Loucy (cell line): Measurements from ENCODE around the gene MRE11.

Experiments used
- H2AFZ ChIP-seq: fragments of 200-600 bp; sonication (generic); 2 replicates; pipeline ENCODE4 v1.6.0; 2016; ENCODE audit warnings: antibody characterized with exemption, mild to moderate bottlenecking, low read length, moderate library complexity
- H3F3A ChIP-seq: fragments of 200-600 bp; 2 replicates; pipeline ENCODE4 v1.6.0; 2016; ENCODE audit warnings: antibody characterized with exemption, low read depth, mild to moderate bottlenecking
- H3K27me3 ChIP-seq: fragments of 200-600 bp; sonication (generic); 2 replicates; pipeline ENCODE4 v1.6.1; 2014; ENCODE audit warnings: low read length, mild to moderate bottlenecking; ENCODE audit not compliant: insufficient read depth, poor library complexity, severe bottlenecking
- H3K36me3 ChIP-seq: fragments of 200-600 bp; sonication (generic); 2 replicates; pipeline ENCODE4 v1.6.1; 2016; ENCODE audit warnings: low read length; ENCODE audit not compliant: insufficient read depth
- H3K4me1 ChIP-seq: fragments of 200-600 bp; sonication (generic); 2 replicates; pipeline ENCODE4 v1.5.1; 2014; ENCODE audit warnings: low read length, mild to moderate bottlenecking; ENCODE audit not compliant: insufficient read depth, poor library complexity, severe bottlenecking
- H3K4me2 ChIP-seq: fragments of 200-600 bp; sonication (generic); 2 replicates; pipeline ENCODE4 v1.6.0; 2014; ENCODE audit warnings: antibody characterized with exemption, low read length, low read depth, mild to moderate bottlenecking; ENCODE audit not compliant: poor library complexity, severe bottlenecking
- H3K4me3 ChIP-seq: fragments of 200-600 bp; sonication (generic); 2 replicates; pipeline ENCODE4 v1.5.1; 2014; ENCODE audit warnings: low read length, mild to moderate bottlenecking, mixed read lengths; ENCODE audit not compliant: poor library complexity, severe bottlenecking
- H3K79me2 ChIP-seq: fragments of 200-600 bp; sonication (generic); 2 replicates; pipeline ENCODE4 v1.6.1; 2014; ENCODE audit warnings: low read length; ENCODE audit not compliant: insufficient read depth
- H3K9ac ChIP-seq: fragments of 200-600 bp; sonication (generic); 2 replicates; pipeline ENCODE4 v1.6.0; 2014; ENCODE audit warnings: mild to moderate bottlenecking, low read depth, low read length, moderate library complexity; ENCODE audit not compliant: poor library complexity, severe bottlenecking
- H3K9me2 ChIP-seq: fragments of 200-600 bp; sonication (generic); replicated peaks from 2 replicates; pipeline ENCODE4 v1.6.1; 2016; ENCODE audit warnings: low read depth, low read length, mixed read lengths
- H3K9me3 ChIP-seq: fragments of 200-600 bp; sonication (generic); 2 replicates; pipeline ENCODE4 v1.6.1; 2014; ENCODE audit warnings: mild to moderate bottlenecking, antibody characterized with exemption, low read length, low read depth; ENCODE audit not compliant: insufficient read depth
- H4K20me1 ChIP-seq: fragments of 200-600 bp; sonication (generic); 2 replicates; pipeline ENCODE4 v1.6.0; 2014; ENCODE audit warnings: antibody characterized with exemption, low read length, mild to moderate bottlenecking; ENCODE audit not compliant: insufficient read depth, poor library complexity, severe bottlenecking
- EZH2phosphoT487 ChIP-seq: fragments of 200-600 bp; IDR thresholded peaks from 2 replicates; pipeline ENCODE4 v1.6.1; 2018; ENCODE audit warnings: antibody characterized with exemption, mild to moderate bottlenecking, moderate library complexity, borderline replicate concordance
- TF ChIP-seq, protein P1 (sequence below): fragments of 200-600 bp; sonication (generic); conservative IDR thresholded peaks from 2 replicates; pipeline ENCODE4 v1.5.1; 2014; ENCODE audit warnings: mild to moderate bottlenecking, antibody characterized with exemption, low read length

The MRE11 gene

DNA sequence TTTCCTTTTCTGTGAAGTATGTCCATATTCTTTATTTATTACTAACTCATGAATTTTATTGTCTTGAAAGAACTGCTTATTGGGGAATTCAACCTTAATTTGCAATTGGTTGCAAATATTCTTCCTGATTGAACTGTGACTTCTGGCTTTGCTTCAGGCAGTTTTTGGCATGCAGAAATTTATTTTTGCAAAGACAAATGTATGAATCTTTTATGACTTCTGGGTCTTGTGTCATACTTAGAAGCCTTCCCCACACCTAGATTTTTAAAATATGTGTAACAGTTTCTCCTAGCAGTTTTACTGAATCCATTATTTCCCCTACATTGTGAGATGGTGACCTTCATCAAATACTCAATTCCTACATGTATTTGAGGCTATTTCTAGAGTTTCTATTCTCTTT, 12.3 kb downstream of the MRE11 start:
- TF ChIP-seq, protein P1, sequence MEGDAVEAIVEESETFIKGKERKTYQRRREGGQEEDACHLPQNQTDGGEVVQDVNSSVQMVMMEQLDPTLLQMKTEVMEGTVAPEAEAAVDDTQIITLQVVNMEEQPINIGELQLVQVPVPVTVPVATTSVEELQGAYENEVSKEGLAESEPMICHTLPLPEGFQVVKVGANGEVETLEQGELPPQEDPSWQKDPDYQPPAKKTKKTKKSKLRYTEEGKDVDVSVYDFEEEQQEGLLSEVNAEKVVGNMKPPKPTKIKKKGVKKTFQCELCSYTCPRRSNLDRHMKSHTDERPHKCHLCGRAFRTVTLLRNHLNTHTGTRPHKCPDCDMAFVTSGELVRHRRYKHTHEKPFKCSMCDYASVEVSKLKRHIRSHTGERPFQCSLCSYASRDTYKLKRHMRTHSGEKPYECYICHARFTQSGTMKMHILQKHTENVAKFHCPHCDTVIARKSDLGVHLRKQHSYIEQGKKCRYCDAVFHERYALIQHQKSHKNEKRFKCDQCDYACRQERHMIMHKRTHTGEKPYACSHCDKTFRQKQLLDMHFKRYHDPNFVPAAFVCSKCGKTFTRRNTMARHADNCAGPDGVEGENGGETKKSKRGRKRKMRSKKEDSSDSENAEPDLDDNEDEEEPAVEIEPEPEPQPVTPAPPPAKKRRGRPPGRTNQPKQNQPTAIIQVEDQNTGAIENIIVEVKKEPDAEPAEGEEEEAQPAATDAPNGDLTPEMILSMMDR = no peak
- no peak for TF ChIP-seq EZH2phosphoT487
- Histone ChIP-seq H3F3A (no peaks in the 10 kb centered on the region), H3K79me2 (peaks cover 6% of the 10 kb centered on the region; the same call in 1 of the 2 replicates), H3K9ac (no peak overlapping the region), H3K4me2 (no peak overlapping the region), H3K27me3 (no peaks in the 10 kb centered on the region), H3K36me3 (peaks cover 36% of the 10 kb centered on the region; the same call in 1 of the 2 replicates), H3K9me3 (no peaks in the 10 kb centered on the region), H4K20me1 (peaks cover 3% of the 10 kb centered on the region), H3K4me1 (no peaks in the 10 kb centered on the region), H2AFZ (no peak overlapping the region), H3K9me2 (no peaks in the 10 kb centered on the region), H3K4me3 (no peak overlapping the region)

DNA sequence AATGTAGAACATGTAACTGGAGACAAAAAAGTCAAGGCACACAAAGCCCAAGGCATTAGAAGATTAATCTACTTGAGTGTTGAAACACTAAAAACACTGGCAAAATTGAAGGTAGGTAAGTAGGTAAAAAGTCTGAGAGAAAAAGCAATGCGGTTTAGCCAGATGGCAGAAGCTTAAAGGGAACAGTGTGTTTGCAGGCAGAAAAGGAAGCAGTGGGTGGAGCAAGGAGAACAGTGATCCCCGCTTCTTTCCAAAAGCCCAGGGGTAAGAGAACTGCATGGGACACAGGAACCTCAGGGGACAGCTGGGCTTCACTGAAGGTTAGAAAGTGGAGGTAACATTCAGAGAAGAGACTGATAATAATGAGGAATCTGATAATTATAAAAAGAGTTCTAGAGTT, 16.0 kb downstream of the MRE11 start:
- Histone ChIP-seq H3K9ac (no peak overlapping the region), H3K4me2 (no peak overlapping the region), H3K9me3 (no peaks in the 10 kb centered on the region), H2AFZ (no peak overlapping the region), H3K4me1 (peaks cover 9% of the 10 kb centered on the region), H4K20me1 (peaks cover 3% of the 10 kb centered on the region), H3K36me3 (peaks cover 25% of the 10 kb centered on the region; the same call in 1 of the 2 replicates), H3K79me2 (no peaks in the 10 kb centered on the region), H3K27me3 (no peaks in the 10 kb centered on the region), H3K9me2 (no peaks in the 10 kb centered on the region), H3F3A (no peaks in the 10 kb centered on the region), H3K4me3 (no peak overlapping the region)
- TF ChIP-seq EZH2phosphoT487 = no peak
- TF ChIP-seq, protein P1 = no peak

DNA sequence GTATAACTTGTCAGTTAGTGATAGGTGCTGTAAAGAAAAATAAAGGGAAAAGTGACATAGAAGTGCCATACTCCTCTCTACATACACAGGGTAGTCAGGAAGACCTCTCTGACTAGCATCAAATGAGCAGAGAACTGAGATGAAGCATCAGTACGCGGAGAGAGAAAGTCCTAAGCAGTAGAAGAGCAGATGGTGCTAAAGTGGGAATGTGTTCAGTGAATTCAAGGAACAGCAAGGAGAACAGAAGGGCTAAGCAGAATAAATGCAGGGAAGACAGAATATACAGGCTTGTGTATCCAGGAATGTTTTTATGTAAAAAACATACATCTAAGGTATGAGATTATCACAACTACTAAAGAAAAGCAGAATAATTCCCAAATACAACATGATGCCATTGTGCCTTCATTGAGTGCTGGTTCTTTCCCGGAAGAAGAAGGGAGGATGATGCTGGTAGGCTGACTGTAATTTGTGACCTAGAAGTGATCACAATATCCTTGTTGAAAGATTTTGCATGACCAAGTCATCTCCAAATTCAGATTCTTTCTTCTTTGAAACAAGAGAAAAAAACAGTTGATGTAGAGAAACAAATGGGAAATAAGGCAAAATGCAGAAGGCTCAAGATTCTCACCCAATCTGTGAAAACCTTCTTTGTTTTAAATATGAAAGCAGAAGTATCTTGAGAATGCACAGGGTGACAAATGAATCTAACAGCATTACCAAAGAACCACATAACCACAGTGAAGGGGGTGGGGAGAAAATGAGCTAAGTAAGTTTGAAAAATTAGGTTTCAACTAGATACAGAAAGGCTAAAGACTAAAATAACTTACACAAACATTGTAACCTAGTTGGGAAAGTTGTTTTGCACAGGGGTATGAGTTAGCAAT, 20.5 kb downstream of the MRE11 start:
- H2AFZ ChIP-seq = no peak overlapping the region
- H4K20me1 ChIP-seq = no peaks in the 10 kb centered on the region
- H3K4me1 ChIP-seq = peaks cover 9% of the 10 kb centered on the region
- no peak overlapping the region for H3K9ac ChIP-seq
- no peaks in the 10 kb centered on the region for H3F3A ChIP-seq
- TF ChIP-seq, protein P1 = no peak
- no peak for TF ChIP-seq EZH2phosphoT487
- no peaks in the 10 kb centered on the region for H3K9me3 ChIP-seq
- H3K4me2 ChIP-seq = no peak overlapping the region
- no peaks in the 10 kb centered on the region for H3K79me2 ChIP-seq
- no peak overlapping the region for H3K4me3 ChIP-seq
- peaks cover 46% of the 10 kb centered on the region for H3K36me3 ChIP-seq
- H3K27me3 ChIP-seq = no peaks in the 10 kb centered on the region
- no peaks in the 10 kb centered on the region for H3K9me2 ChIP-seq
